BJ (cell line): Measurements from ENCODE around the gene PLEKHA7. TPM values are rescaled to one million over a fixed set of nuclear protein-coding genes. Genes with fewer than 3 reads are reported as not detected.

Experiments
- CTCF ChIA-PET: fragments of 350-600 bp; formaldehyde crosslinking; extraction: SDS; loops from one replicate; lab custom pipeline; 2021; ENCODE audit warnings: antibody characterized with exemption, inconsistent platforms; lab: Yijun Ruan, JAX
- POLR2A ChIA-PET: fragments of 300-600 bp; sonication (Branson Sonifier 250); formaldehyde crosslinking; extraction: SDS; loops from one replicate; lab custom pipeline; 2021; ENCODE audit warnings: antibody characterized with exemption; lab: Charles Lee
- DNase-seq: peaks from one replicate; pipeline ENCODE4 v3.0.0-alpha.2; 2011; ENCODE audit warnings: low read depth
- H3K27me3 ChIP-seq: 2 replicates; pipeline ENCODE4 v1.6.0; 2011; ENCODE audit warnings: low read length; ENCODE audit not compliant: control insufficient read depth, insufficient read depth
- H3K36me3 ChIP-seq: 2 replicates; pipeline ENCODE4 v1.5.1; 2011; ENCODE audit warnings: low read length; ENCODE audit not compliant: control insufficient read depth, insufficient read depth
- H3K4me3 ChIP-seq: 2 replicates; pipeline ENCODE4 v1.5.1; 2011; ENCODE audit warnings: low read depth, mild to moderate bottlenecking, control low read depth, low read length
- CTCF ChIP-seq: IDR thresholded peaks from 2 replicates; pipeline ENCODE4 v1.5.1; 2011; ENCODE audit warnings: low read depth, mild to moderate bottlenecking, control low read depth, inconsistent platforms, low read length, moderate library complexity; ENCODE audit not compliant: insufficient read depth
- polyA plus RNA-seq: library from polyadenylated mRNA; depleted of rRNA; stranded (reverse); fragments of >200 nt; gene quantifications from 2 replicates; pipeline ENCODE4 v1.2.3, GENCODE V29; 2011

Gene PLEKHA7
- polyA plus RNA-seq, 1 experiment, result 0.04 TPM

DNA sequence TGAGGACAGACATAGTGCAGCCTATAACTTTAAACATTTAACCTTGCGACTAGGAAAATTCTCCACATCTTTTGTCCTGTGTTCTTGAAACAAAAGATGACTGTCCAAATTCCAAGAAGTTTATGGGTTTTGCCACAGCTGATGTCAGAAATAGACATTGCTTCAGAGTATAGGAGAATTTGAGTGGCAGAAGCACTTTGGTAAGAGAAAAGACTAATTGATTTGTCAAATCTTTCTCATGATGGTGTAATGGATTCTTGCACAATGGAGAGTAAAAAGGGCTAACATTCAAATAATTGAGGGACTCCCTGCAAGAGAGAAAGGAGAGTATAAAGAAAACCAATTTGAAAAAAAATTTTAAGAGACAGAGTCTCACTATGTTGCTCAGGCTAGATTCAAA, 250.5 kb downstream of the PLEKHA7 start:
- Histone ChIP-seq H3K4me3 (no peak overlapping the region), H3K36me3 (no peaks in the 10 kb centered on the region), H3K27me3 (peaks cover 8% of the 10 kb centered on the region; the same call in 1 of the 2 replicates)
- TF ChIP-seq CTCF, result no peak
- ChIA-PET POLR2A (no interaction called here), CTCF (no interaction called here)
- no peak for DNase-seq

GRCh38 chr11:16759857-16760508, 254.2 kb downstream of the PLEKHA7 start:
- ChIA-PET POLR2A (no interaction called here), CTCF (no interaction called here)
- DNase-seq, result no peak
- Histone ChIP-seq H3K4me3 (no peak overlapping the region), H3K36me3 (no peaks in the 10 kb centered on the region), H3K27me3 (no peaks in the 10 kb centered on the region)
- TF ChIP-seq CTCF, result no peak

DNA sequence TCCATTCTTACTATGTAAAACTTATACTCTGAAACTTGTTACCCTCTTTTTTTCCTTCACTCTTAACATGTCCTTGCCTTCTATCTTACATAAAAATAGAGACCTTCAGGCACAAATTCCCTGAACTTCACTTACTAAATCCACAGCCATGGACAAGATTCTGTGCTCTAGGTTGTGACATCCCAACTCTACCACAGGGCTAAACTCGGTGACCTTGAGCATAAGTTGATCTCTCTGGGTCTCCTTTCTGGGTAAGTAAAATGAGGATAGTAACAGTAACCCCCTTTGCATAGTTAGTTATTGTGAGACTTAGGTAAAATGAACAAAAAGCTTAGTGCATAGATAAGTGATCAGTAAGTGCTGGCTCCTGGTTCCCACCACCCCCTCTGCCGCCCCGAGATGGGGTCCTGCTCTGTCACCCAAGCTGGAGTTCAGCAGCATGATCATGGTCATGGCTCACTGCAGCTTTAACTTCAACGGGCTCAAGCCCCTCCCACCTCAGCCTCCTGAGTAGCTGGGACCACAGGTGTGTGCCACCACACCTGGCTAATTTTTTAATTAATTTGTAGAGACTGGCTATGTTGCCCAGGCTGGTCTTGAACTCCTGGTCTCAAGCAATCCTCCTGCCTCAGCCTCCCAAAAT, 255.7 kb downstream of the PLEKHA7 start:
- no peak for TF ChIP-seq CTCF
- Histone ChIP-seq H3K27me3 (no peaks in the 10 kb centered on the region), H3K4me3 (no peak overlapping the region), H3K36me3 (peaks cover 2% of the 10 kb centered on the region; the same call in 1 of the 2 replicates)
- DNase-seq, result no peak
- ChIA-PET POLR2A (no interaction called here), CTCF (no interaction called here)

DNA sequence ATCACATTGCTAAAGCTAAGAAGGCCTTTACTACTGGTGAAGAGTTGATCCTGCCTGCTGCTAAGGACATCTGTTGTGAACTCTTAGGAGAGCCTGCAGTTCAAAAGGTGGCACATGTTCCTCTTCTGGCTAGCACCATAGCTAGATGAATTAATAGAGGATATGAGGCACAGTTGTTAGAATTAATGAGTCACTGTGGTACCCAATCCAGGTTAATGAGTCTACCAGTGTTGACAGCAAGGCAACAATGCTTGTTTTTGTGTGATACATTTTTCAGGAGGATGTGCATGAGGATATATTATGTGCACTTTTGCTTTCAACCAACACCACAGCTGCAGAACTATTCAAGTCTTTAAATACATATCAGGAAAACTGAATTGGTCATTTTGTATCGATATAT, 263.8 kb downstream of the PLEKHA7 start:
- POLR2A ChIA-PET, result no interaction called here
- no peaks in the 10 kb centered on the region for H3K27me3 ChIP-seq
- peaks cover 17% of the 10 kb centered on the region for H3K36me3 ChIP-seq
- no peak overlapping the region for H3K4me3 ChIP-seq
- CTCF ChIA-PET, result interaction anchor here (0.6 kb wide), 1 partner anchor 1475 kb away, joined by 4 read pairs; no protein-coding TSS in a partner anchor
- no peak for TF ChIP-seq CTCF
- no peak for DNase-seq

DNA sequence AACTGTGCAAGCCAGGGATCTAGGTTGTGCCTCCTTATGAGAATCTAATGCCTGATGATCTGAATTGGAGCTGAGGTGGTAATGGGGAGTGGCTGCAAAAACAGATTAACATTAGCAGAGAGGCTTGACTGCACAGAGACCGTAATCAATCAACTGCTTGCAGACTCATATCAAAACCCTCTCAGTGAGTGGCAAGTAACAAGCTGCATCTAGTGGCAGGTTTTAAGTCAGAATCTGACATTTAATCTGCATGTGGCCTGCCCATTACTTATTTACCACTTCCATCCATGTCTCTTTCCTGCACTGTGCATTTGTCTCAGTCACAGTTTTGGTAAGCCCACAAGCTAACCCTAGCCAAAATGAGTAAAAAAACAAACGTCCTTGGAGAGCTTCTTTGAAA, 264.5 kb downstream of the PLEKHA7 start:
- Histone ChIP-seq H3K4me3 (no peak overlapping the region), H3K27me3 (no peaks in the 10 kb centered on the region), H3K36me3 (peaks cover 17% of the 10 kb centered on the region)
- TF ChIP-seq CTCF, result no peak
- ChIA-PET POLR2A (no interaction called here), CTCF (interaction anchor here (1.8 kb wide), 1 partner anchor 35 kb away, joined by 6 read pairs; no protein-coding TSS in a partner anchor)
- no peak for DNase-seq
